Measurements from ENCODE around the gene TREML4.

The TREML4 gene

DNA sequence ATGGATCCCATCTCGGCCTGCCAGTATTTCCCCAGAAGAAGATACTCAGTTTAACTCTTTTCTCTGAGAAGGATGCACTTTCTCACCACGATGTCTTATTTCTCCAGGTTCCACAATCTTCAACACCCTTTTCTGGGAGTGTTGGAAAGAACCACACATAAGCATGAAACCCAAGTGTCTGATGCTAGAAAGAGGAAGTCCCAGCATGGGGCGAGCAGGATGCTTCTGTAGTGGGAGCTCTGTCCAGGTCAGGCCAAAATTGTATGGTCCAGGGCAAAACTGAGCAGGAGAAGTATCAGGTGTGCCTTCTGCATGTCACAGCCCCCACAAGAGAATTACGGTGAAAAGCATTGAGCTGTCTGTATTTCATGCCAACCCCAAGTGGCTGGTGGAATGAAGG is 47.3 kb downstream of the TREML4 start:
- DNase-seq = no peak
- no peak overlapping the region for H3K27ac Mint-ChIP-seq
- H3K4me1 Mint-ChIP-seq = no peaks in the 10 kb centered on the region
- no peak for TF ChIP-seq CTCF (IDR thresholded peaks at IDR 0.05)
- peaks cover 34% of the 10 kb centered on the region for H3K27me3 Mint-ChIP-seq (ENCODE audit: low read depth, poor library complexity)
- no peaks in the 10 kb centered on the region for H3K36me3 Mint-ChIP-seq (ENCODE audit: low read depth)
- no peak overlapping the region for H3K4me3 Mint-ChIP-seq
- H3K9me3 Mint-ChIP-seq = no peaks in the 10 kb centered on the region

- Mint-ChIP-seq H3K27ac (no peak overlapping the region), H3K36me3 (ENCODE audit: low read depth) (no peaks in the 10 kb centered on the region), H3K27me3 (ENCODE audit: low read depth, poor library complexity) (peaks cover 24% of the 10 kb centered on the region), H3K4me1 (no peaks in the 10 kb centered on the region), H3K4me3 (no peak overlapping the region), H3K9me3 (no peaks in the 10 kb centered on the region)
- no peak for TF ChIP-seq CTCF (IDR thresholded peaks at IDR 0.05)
- DNase-seq = no peak
Measured at GRCh38 chr6:41277605-41278004, 49.5 kb downstream of the TREML4 start.

- Mint-ChIP-seq H3K4me1 (peaks cover 8% of the 10 kb centered on the region), H3K36me3 (ENCODE audit: low read depth) (no peaks in the 10 kb centered on the region), H3K4me3 (no peak overlapping the region), H3K9me3 (no peaks in the 10 kb centered on the region), H3K27me3 (ENCODE audit: low read depth, poor library complexity) (peaks cover 21% of the 10 kb centered on the region), H3K27ac (no peak overlapping the region)
- peak; percentile 62 for DNase-seq
- peak; percentile 60 for TF ChIP-seq CTCF (IDR thresholded peaks at IDR 0.05)
Measured at GRCh38 chr6:41278699-41279405, 50.7 kb downstream of the TREML4 start.

DNA sequence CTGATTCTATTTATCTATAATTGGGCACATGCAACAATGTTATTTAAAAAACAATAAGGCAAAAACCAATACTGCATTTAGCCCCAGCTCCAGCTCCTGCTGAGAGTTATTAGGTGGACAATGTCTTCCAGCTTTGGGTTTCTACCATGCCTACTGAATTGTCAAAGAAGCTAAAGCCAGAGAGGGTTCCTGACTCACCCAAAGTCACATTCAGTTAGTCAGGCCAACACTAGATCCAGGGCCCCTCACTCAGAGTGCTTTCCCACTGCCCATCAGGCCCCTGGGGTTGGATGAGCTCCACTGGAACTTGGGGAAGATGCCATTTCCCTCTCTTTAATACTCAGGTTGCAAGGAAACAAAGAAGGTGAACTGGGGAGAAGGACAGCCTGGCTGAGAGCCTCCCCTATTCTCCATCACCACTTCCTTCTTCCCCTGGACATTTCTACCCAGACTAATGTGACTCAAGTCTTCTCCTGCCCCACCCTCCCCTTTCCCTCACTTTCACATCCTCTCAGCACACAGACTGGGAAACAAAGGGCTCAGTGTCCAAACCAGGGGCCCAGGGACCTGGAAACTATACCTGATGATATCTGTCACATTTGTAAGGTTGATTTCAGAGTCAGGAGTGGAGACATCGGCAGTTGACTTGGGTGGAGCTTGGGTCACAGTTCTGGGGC is 52.4 kb downstream of the TREML4 start:
- Mint-ChIP-seq H3K4me1 (peaks cover 25% of the 10 kb centered on the region), H3K27ac (no peak overlapping the region), H3K4me3 (no peak overlapping the region), H3K36me3 (ENCODE audit: low read depth) (no peaks in the 10 kb centered on the region), H3K9me3 (no peaks in the 10 kb centered on the region), H3K27me3 (ENCODE audit: low read depth, poor library complexity) (peaks cover 14% of the 10 kb centered on the region)
- DNase-seq = no peak
- no peak for TF ChIP-seq CTCF (IDR thresholded peaks at IDR 0.05)

DNA sequence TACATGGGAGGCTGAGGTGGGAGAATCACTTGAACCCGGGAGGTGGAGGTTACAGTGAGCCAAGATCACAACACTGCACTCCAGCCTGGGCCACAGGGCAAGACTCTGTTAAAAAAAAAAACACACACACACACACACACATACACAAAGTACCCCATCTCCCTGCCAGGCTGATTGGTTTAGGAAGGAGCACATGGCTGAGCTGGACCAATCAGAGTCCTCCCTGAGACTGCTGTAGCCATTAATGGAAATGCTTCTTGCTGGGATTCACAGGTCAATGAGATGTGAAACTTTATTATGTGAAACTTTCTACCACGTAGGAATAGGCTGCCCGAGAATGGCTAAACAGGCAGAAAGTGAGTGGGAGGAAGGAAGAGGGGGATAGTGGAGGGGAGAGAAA is 55.5 kb downstream of the TREML4 start:
- no peak for TF ChIP-seq CTCF (IDR thresholded peaks at IDR 0.05)
- DNase-seq = no peak
- H3K36me3 Mint-ChIP-seq (ENCODE audit: low read depth) = no peaks in the 10 kb centered on the region
- peaks cover 35% of the 10 kb centered on the region for H3K4me1 Mint-ChIP-seq
- H3K4me3 Mint-ChIP-seq = no peak overlapping the region
- H3K27ac Mint-ChIP-seq = no peak overlapping the region
- peaks cover 4% of the 10 kb centered on the region for H3K27me3 Mint-ChIP-seq (ENCODE audit: low read depth, poor library complexity)
- H3K9me3 Mint-ChIP-seq = no peaks in the 10 kb centered on the region

DNA sequence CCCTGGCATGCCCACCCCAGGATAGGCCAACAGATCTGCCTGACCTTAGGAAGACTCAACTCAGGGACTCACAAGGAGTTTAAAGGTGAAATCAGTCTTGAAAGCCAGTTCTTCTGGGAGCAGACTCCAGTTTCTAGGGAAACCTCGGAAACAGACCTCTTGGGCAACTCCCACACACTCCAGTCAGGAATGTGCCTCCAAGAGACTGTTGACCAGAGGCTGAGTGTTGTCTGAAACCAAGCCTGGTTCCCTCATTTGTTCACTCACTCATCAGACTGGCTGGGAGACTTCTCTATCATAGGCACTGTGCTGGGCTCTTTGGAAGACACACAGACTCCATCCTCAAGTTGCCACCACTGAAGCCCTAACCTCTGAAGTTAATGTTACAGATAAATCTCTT is 56.6 kb downstream of the TREML4 start:
- no peaks in the 10 kb centered on the region for H3K9me3 Mint-ChIP-seq
- peaks cover 38% of the 10 kb centered on the region for H3K4me1 Mint-ChIP-seq
- H3K27me3 Mint-ChIP-seq (ENCODE audit: low read depth, poor library complexity) = peaks cover 3% of the 10 kb centered on the region
- no peak for DNase-seq
- H3K36me3 Mint-ChIP-seq (ENCODE audit: low read depth) = no peaks in the 10 kb centered on the region
- no peak for TF ChIP-seq CTCF (IDR thresholded peaks at IDR 0.05)
- H3K27ac Mint-ChIP-seq = no peak overlapping the region
- no peak overlapping the region for H3K4me3 Mint-ChIP-seq
